Thoracic aorta (tissue), 2 donors: ENCODE data around the gene LRRC8C. TPM values are rescaled to one million over a fixed set of nuclear protein-coding genes. Genes with fewer than 3 reads are reported as not detected.
A peak's percentile ranks its signal among the peaks of the same experiment; 100 is the strongest.

ENCODE experiments used
- ATAC-seq: fragments of 150-250 bp; one replicate; pipeline ENCODE4 v1.8.0; 2017; ENCODE audit warnings: low read depth; ENCODE audit not compliant: insufficient number of reproducible peaks, low FRiP score
- DNase-seq: peaks from one replicate; pipeline ENCODE4 v3.0.0-alpha.2; 2020; ENCODE audit warnings: low spot score
- H3K27ac ChIP-seq, 2 donors: fragments of 200-600 bp; sonication (generic); 1 replicate in 1 of 2; 2 replicates in 1 of 2; pipeline ENCODE4 v1.5.1; 2016; ENCODE audit warnings: mild to moderate bottlenecking in 2 of 2, moderate library complexity in 2 of 2
- H3K27me3 ChIP-seq: fragments of 200-600 bp; sonication (generic); replicated peaks from 2 replicates; pipeline ENCODE4 v1.6.0; 2016; ENCODE audit warnings: mild to moderate bottlenecking; ENCODE audit not compliant: insufficient read depth
- H3K36me3 ChIP-seq: fragments of 200-600 bp; sonication (generic); one replicate; pipeline ENCODE4 v1.5.1; 2016
- H3K4me1 ChIP-seq, 2 donors: fragments of 200-600 bp; sonication (generic); 1 replicate in 1 of 2; 2 replicates in 1 of 2; pipeline versions ENCODE4 v1.5.1 to v1.6.0; 2016; ENCODE audit warnings: low read depth in 2 of 2, mild to moderate bottlenecking in 1 of 2; ENCODE audit not compliant: control insufficient read depth in 1 of 2
- H3K4me3 ChIP-seq: fragments of 200-600 bp; sonication (generic); 2 replicates; pipeline ENCODE4 v1.5.1; 2016; ENCODE audit warnings: mild to moderate bottlenecking
- H3K9me3 ChIP-seq: fragments of 200-600 bp; sonication (generic); 2 replicates; pipeline ENCODE4 v1.5.1; 2016
- CTCF ChIP-seq: fragments of 200-600 bp; sonication (generic); IDR thresholded peaks from one replicate; pipeline ENCODE4 v1.5.1; 2019; ENCODE audit warnings: antibody characterized with exemption
- total RNA-seq, 2 donors: library from RNA; depleted of rRNA; stranded (reverse); fragments of >200 nt; gene quantifications; one replicate each; pipeline versions ENCODE4 v1.1.0 to v1.2.3, GENCODE V29; 2016

The LRRC8C gene
- total RNA-seq, 2 donors from 2014 or later = 11.6 to 15.2 TPM

- Histone ChIP-seq H3K36me3 (no peaks in the 10 kb centered on the region), H3K9me3 (no peaks in the 10 kb centered on the region), H3K27ac (no peak overlapping the region), H3K4me1 (peaks cover 0 to 17% of the 10 kb centered on the region in 2 donors), H3K27me3 (no peaks in the 10 kb centered on the region), H3K4me3 (no peak overlapping the region)
- no peak for TF ChIP-seq CTCF
- no peak for DNase-seq
- ATAC-seq = no peak
These were observed 125.2 kb downstream of the LRRC8C start for GRCh38 chr1:89758156-89758555.

GRCh38 chr1:89759036-89759435 is 126.1 kb downstream of the LRRC8C start:
- no peak for TF ChIP-seq CTCF
- Histone ChIP-seq H3K4me1 (peaks cover 0 to 22% of the 10 kb centered on the region in 2 donors), H3K4me3 (no peak overlapping the region), H3K9me3 (no peaks in the 10 kb centered on the region), H3K27me3 (no peaks in the 10 kb centered on the region), H3K36me3 (no peaks in the 10 kb centered on the region), H3K27ac (no peak overlapping the region)
- ATAC-seq = no peak
- DNase-seq = no peak

GRCh38 chr1:89760496-89760895 is 127.6 kb downstream of the LRRC8C start:
- H3K27ac ChIP-seq = peak overlapping the region in 1 of 2 donors; percentile 2

GRCh38 chr1:89761338-89761737 is 128.4 kb downstream of the LRRC8C start:
- H3K4me1 ChIP-seq = peaks cover 0 to 22% of the 10 kb centered on the region in 2 donors
- no peak for TF ChIP-seq CTCF
- ATAC-seq = no peak

More at GRCh38 chr1:89760496-89760895, 127.6 kb downstream of the LRRC8C start:
- TF ChIP-seq CTCF = no peak
- peaks cover 0 to 22% of the 10 kb centered on the region in 2 donors for H3K4me1 ChIP-seq
- ATAC-seq (no peak), DNase-seq (no peak)
- H3K9me3 ChIP-seq = no peaks in the 10 kb centered on the region
- no peaks in the 10 kb centered on the region for H3K27me3 ChIP-seq
- H3K36me3 ChIP-seq = no peaks in the 10 kb centered on the region
- H3K4me3 ChIP-seq = no peak overlapping the region

GRCh38 chr1:89761901-89762300 is 129.0 kb downstream of the LRRC8C start:
- DNase-seq (no peak), ATAC-seq (no peak)
- Histone ChIP-seq H3K27me3 (no peaks in the 10 kb centered on the region), H3K4me3 (no peak overlapping the region), H3K36me3 (no peaks in the 10 kb centered on the region), H3K27ac (no peak overlapping the region), H3K9me3 (no peaks in the 10 kb centered on the region), H3K4me1 (peaks cover 0 to 22% of the 10 kb centered on the region in 2 donors)
- no peak for TF ChIP-seq CTCF

More at GRCh38 chr1:89761338-89761737, 128.4 kb downstream of the LRRC8C start:
- Histone ChIP-seq H3K36me3 (no peaks in the 10 kb centered on the region), H3K9me3 (no peaks in the 10 kb centered on the region), H3K27me3 (no peaks in the 10 kb centered on the region), H3K4me3 (no peak overlapping the region), H3K27ac (no peak overlapping the region)
- DNase-seq = no peak
